ENCODE data around the gene CYP2J2.

DNA sequence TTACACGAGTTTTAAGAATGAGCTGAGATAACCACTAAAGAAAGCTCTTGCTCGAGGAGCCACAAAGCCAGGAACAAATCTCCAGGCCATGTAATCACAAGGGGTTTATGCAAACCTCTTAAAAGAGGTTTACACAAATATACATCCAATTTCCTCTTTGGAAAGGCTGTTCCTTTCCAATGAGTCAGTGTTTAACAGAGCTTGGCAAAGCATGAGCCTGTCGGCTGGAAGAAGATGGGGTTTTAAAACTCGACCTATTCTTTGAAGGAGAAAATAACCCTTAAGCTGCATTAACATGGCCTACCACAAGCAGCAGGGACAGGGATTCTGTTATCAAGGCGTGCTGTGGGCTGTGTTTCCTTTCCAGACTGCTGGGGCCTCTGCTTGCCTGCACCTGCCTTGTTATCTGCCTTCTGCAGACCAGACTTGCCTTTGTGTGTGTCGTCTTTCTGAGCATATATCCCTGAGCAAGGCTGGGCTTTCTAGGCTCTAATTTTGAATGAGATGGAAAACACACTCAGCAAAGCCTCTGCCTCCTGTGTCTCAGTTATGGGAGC, 40.6 kb upstream of the CYP2J2 start:
- TF ChIP-seq CTCF (IDR thresholded peaks at IDR 0.05) (no peak), POLR2A (IDR thresholded peaks at IDR 0.05) (no peak)
